ENCODE measurements around the gene SVEP1. TPM values are rescaled to one million over a fixed set of nuclear protein-coding genes. Genes with fewer than 3 reads are reported as not detected.

Gene SVEP1
- total RNA-seq, 1 experiment from 2014 or later: 0.04 TPM

GRCh38 chr9:110606179-110606790 is 26.7 kb upstream of the SVEP1 start:
- no peaks in the 10 kb centered on the region for H3K79me2 ChIP-seq (ENCODE audit: low read length)
- no peaks in the 10 kb centered on the region for H3K9me2 ChIP-seq (replicated peaks; ENCODE audit: low read length)
- H3K27ac ChIP-seq (ENCODE audit: low read length): no peak overlapping the region
- no peaks in the 10 kb centered on the region for H3K9me3 ChIP-seq (ENCODE audit: low read length)
- ATAC-seq (no peak), DNase-seq (no peak)
- POLR2A ChIA-PET (ENCODE audit: unreplicated experiment): no interaction called here
- BruUV-seq (replicated peaks): no TSS peak
- TF ChIP-seq EZH2 (IDR thresholded peaks at IDR 0.05; ENCODE audit: low read length, unreplicated experiment) (no peak), EZH2phosphoT487 (IDR thresholded peaks at IDR 0.05; ENCODE audit: borderline replicate concordance, low read length) (no peak), CTCF (conservative IDR thresholded peaks at IDR 0.05; ENCODE audit: low read depth, low read length) (no peak)
- intact Hi-C loops (cut with micrococcal nuclease): no loop called here
- no peaks in the 10 kb centered on the region for H3F3A ChIP-seq (ENCODE audit: low read length, unreplicated experiment)
- CTCF ChIA-PET: no interaction called here
- no peak overlapping the region for H3K4me2 ChIP-seq (ENCODE audit: low read length)
- H3K4me3 ChIP-seq (ENCODE audit: low read length): no peak overlapping the region
- no peak overlapping the region for H3K9ac ChIP-seq (ENCODE audit: low read length)
- H2AFZ ChIP-seq (ENCODE audit: low read length): no peak overlapping the region
- H3K27me3 ChIP-seq (ENCODE audit: low read length): no peaks in the 10 kb centered on the region
- no peaks in the 10 kb centered on the region for H3K36me3 ChIP-seq (ENCODE audit: low read depth, low read length)
- no peaks in the 10 kb centered on the region for H4K20me1 ChIP-seq (ENCODE audit: low read length)
- no peaks in the 10 kb centered on the region; the same call in 1 of the 2 replicates for H3K4me1 ChIP-seq (ENCODE audit: insufficient read depth, low read length)

GRCh38 chr9:110605565-110605964 is 26.0 kb upstream of the SVEP1 start:
- H3K4me1 ChIP-seq (ENCODE audit: insufficient read depth, low read length): no peaks in the 10 kb centered on the region; the same call in 1 of the 2 replicates
- no peak for ATAC-seq
- no peaks in the 10 kb centered on the region for H3K79me2 ChIP-seq (ENCODE audit: low read length)
- intact Hi-C loops (cut with micrococcal nuclease): no loop called here
- BruUV-seq (replicated peaks): no TSS peak
- H3K9ac ChIP-seq (ENCODE audit: low read length): no peak overlapping the region
- H2AFZ ChIP-seq (ENCODE audit: low read length): no peak overlapping the region
- TF ChIP-seq EZH2phosphoT487 (IDR thresholded peaks at IDR 0.05; ENCODE audit: borderline replicate concordance, low read length) (no peak), EZH2 (IDR thresholded peaks at IDR 0.05; ENCODE audit: low read length, unreplicated experiment) (no peak), CTCF (conservative IDR thresholded peaks at IDR 0.05; ENCODE audit: low read depth, low read length) (no peak)
- no peaks in the 10 kb centered on the region for H3K9me3 ChIP-seq (ENCODE audit: low read length)
- POLR2A ChIA-PET (ENCODE audit: unreplicated experiment): no interaction called here
- no peak overlapping the region for H3K27ac ChIP-seq (ENCODE audit: low read length)
- no peaks in the 10 kb centered on the region for H3F3A ChIP-seq (ENCODE audit: low read length, unreplicated experiment)
- DNase-seq: no peak
- H4K20me1 ChIP-seq (ENCODE audit: low read length): no peaks in the 10 kb centered on the region
- H3K36me3 ChIP-seq (ENCODE audit: low read depth, low read length): no peaks in the 10 kb centered on the region
- H3K9me2 ChIP-seq (replicated peaks; ENCODE audit: low read length): no peaks in the 10 kb centered on the region
- H3K4me2 ChIP-seq (ENCODE audit: low read length): no peak overlapping the region
- H3K4me3 ChIP-seq (ENCODE audit: low read length): no peak overlapping the region
- CTCF ChIA-PET: no interaction called here
- no peaks in the 10 kb centered on the region for H3K27me3 ChIP-seq (ENCODE audit: low read length)

- no peak overlapping the region for H3K4me2 ChIP-seq (ENCODE audit: low read length)
- H2AFZ ChIP-seq (ENCODE audit: low read length): no peak overlapping the region
- H3K27ac ChIP-seq (ENCODE audit: low read length): no peak overlapping the region
- H3F3A ChIP-seq (ENCODE audit: low read length, unreplicated experiment): no peaks in the 10 kb centered on the region
- no peaks in the 10 kb centered on the region for H3K9me3 ChIP-seq (ENCODE audit: low read length)
- H3K79me2 ChIP-seq (ENCODE audit: low read length): no peaks in the 10 kb centered on the region
- H3K4me1 ChIP-seq (ENCODE audit: insufficient read depth, low read length): no peaks in the 10 kb centered on the region; the same call in 1 of the 2 replicates
- no peaks in the 10 kb centered on the region for H4K20me1 ChIP-seq (ENCODE audit: low read length)
- ChIA-PET POLR2A (ENCODE audit: unreplicated experiment) (no interaction called here), CTCF (no interaction called here)
- no peak overlapping the region for H3K4me3 ChIP-seq (ENCODE audit: low read length)
- no peaks in the 10 kb centered on the region for H3K36me3 ChIP-seq (ENCODE audit: low read depth, low read length)
- no peak overlapping the region for H3K9ac ChIP-seq (ENCODE audit: low read length)
- BruUV-seq (replicated peaks): no TSS peak
- H3K27me3 ChIP-seq (ENCODE audit: low read length): no peaks in the 10 kb centered on the region
- no peaks in the 10 kb centered on the region for H3K9me2 ChIP-seq (replicated peaks; ENCODE audit: low read length)
- ATAC-seq: no peak
- no peak for DNase-seq
- intact Hi-C loops (cut with micrococcal nuclease): no loop called here
- no peak for TF ChIP-seq EZH2 (IDR thresholded peaks at IDR 0.05; ENCODE audit: low read length, unreplicated experiment)
- no peak for TF ChIP-seq EZH2phosphoT487 (IDR thresholded peaks at IDR 0.05; ENCODE audit: borderline replicate concordance, low read length)
- TF ChIP-seq CTCF (conservative IDR thresholded peaks at IDR 0.05; ENCODE audit: low read depth, low read length): no peak
Observed at GRCh38 chr9:110604171-110604601, 24.6 kb upstream of the SVEP1 start.
